ENCODE data around the gene KIAA0319L. TPM values are rescaled to one million over a fixed set of nuclear protein-coding genes. Genes with fewer than 3 reads are reported as not detected.

The KIAA0319L gene
- total and polyA plus RNA-seq, 2 experiments from 2014 or later, result 27.2 to 75.1 TPM

GRCh38 chr1:35570589-35571137, 13.5 kb upstream of the KIAA0319L start (continued):
- TF ChIP-seq REST (IDR thresholded peaks at IDR 0.05; ENCODE audit: unreplicated experiment) (no peak), EZH2phosphoT487 (IDR thresholded peaks at IDR 0.05; ENCODE audit: unreplicated experiment) (no peak), ZNF114 (CRISPR knock-in tag; IDR thresholded peaks at IDR 0.05) (no peak), NANOG (IDR thresholded peaks at IDR 0.05; ENCODE audit: borderline replicate concordance) (no peak), JUNB (IDR thresholded peaks at IDR 0.05; ENCODE audit: unreplicated experiment) (no peak)

- Histone ChIP-seq H3K4me2 (no peak overlapping the region), H3K27ac (ENCODE audit: low read depth) (no peak overlapping the region), H4K20me1 (replicated peaks; ENCODE audit: insufficient read depth) (no peaks in the 10 kb centered on the region; the same call in 1 of the 2 replicates), H3K36me3 (ENCODE audit: insufficient read depth) (no peaks in the 10 kb centered on the region), H3F3A (replicated peaks; ENCODE audit: low read depth) (peaks cover 15% of the 10 kb centered on the region), H3K79me2 (replicated peaks; ENCODE audit: insufficient read depth) (no peaks in the 10 kb centered on the region), H3K27me3 (ENCODE audit: insufficient read depth) (peaks cover 70% of the 10 kb centered on the region), H3K4me1 (ENCODE audit: insufficient read depth) (peaks cover 10% of the 10 kb centered on the region), H3K4me3 (no peak overlapping the region), H3K9me2 (ENCODE audit: insufficient read depth) (no peaks in the 10 kb centered on the region), H2AFZ (no peak overlapping the region)
- no peak for ATAC-seq
- Mint-ChIP-seq H3K4me3 (no peak overlapping the region), H3K36me3 (ENCODE audit: low read depth) (peaks cover 9% of the 10 kb centered on the region; the same call in 2 of the 3 replicates), H3K27me3 (ENCODE audit: insufficient read depth, low read depth, poor library complexity) (peaks cover 52% of the 10 kb centered on the region), H3K4me1 (peaks cover 11% of the 10 kb centered on the region), H3K27ac (no peak overlapping the region), H3K9me3 (no peaks in the 10 kb centered on the region; the same call in 2 of the 3 replicates)
- no peak for DNase-seq (ENCODE audit: low spot score)
- TF ChIP-seq EZH2phosphoT487 (IDR thresholded peaks at IDR 0.05; ENCODE audit: unreplicated experiment) (no peak), EZH2 (IDR thresholded peaks at IDR 0.05; ENCODE audit: low read depth, unreplicated experiment) (no peak), CTCF (conservative IDR thresholded peaks at IDR 0.05; ENCODE audit: low read depth in 2 of 2) (no peak), ZNF331 (CRISPR knock-in tag; IDR thresholded peaks at IDR 0.05; ENCODE audit: low read depth) (no peak), ETS1 (IDR thresholded peaks at IDR 0.05) (no peak), CREB1 (CRISPR knock-in tag; IDR thresholded peaks at IDR 0.05; ENCODE audit: low read depth) (no peak), POLR2AphosphoS5 (IDR thresholded peaks at IDR 0.05; ENCODE audit: low read depth) (no peak), NANOG (IDR thresholded peaks at IDR 0.05; ENCODE audit: borderline replicate concordance) (no peak), REST (IDR thresholded peaks at IDR 0.05; ENCODE audit: unreplicated experiment) (no peak), STAT1 (IDR thresholded peaks at IDR 0.05; ENCODE audit: unreplicated experiment) (no peak), ZNF114 (CRISPR knock-in tag; IDR thresholded peaks at IDR 0.05) (no peak)
These were observed 12.7 kb upstream of the KIAA0319L start for GRCh38 chr1:35569936-35570335.

Data from GM23338 (cell line).